GM19239 (cell line): ENCODE data around the gene UGT2B17.

ENCODE experiments used
- DNase-seq: peaks from one replicate; pipeline ENCODE4 v3.0.0; 2011; ENCODE audit warnings: low spot score; ENCODE audit not compliant: insufficient read length
- FAIRE-seq: peaks from 2 replicates; lab custom pipeline; 2011; peaks lifted over from hg19 to GRCh38; lab: Jason Lieb, UNC

UGT2B17 gene

GRCh38 chr4:68494688-68495087 lies 81.4 kb downstream of the UGT2B17 start:
- FAIRE-seq (peak; percentile 55), DNase-seq (no peak)

GRCh38 chr4:68490826-68491457 lies 85.2 kb downstream of the UGT2B17 start:
- DNase-seq: no peak

GRCh38 chr4:68489338-68489737 lies 86.8 kb downstream of the UGT2B17 start:
- FAIRE-seq (no peak), DNase-seq (no peak)

More at GRCh38 chr4:68490826-68491457, 85.2 kb downstream of the UGT2B17 start:
- FAIRE-seq: no peak
